Loucy (cell line): Measurements from ENCODE around the gene LRRFIP1.

Experiments
- H2AFZ ChIP-seq: fragments of 200-600 bp; sonication (generic); 2 replicates; pipeline ENCODE4 v1.6.0; 2016; ENCODE audit warnings: antibody characterized with exemption, mild to moderate bottlenecking, low read length, moderate library complexity
- H3F3A ChIP-seq: fragments of 200-600 bp; 2 replicates; pipeline ENCODE4 v1.6.0; 2016; ENCODE audit warnings: antibody characterized with exemption, low read depth, mild to moderate bottlenecking
- H3K27me3 ChIP-seq: fragments of 200-600 bp; sonication (generic); 2 replicates; pipeline ENCODE4 v1.6.1; 2014; ENCODE audit warnings: low read length, mild to moderate bottlenecking; ENCODE audit not compliant: insufficient read depth, poor library complexity, severe bottlenecking
- H3K36me3 ChIP-seq: fragments of 200-600 bp; sonication (generic); 2 replicates; pipeline ENCODE4 v1.6.1; 2016; ENCODE audit warnings: low read length; ENCODE audit not compliant: insufficient read depth
- H3K4me1 ChIP-seq: fragments of 200-600 bp; sonication (generic); 2 replicates; pipeline ENCODE4 v1.5.1; 2014; ENCODE audit warnings: low read length, mild to moderate bottlenecking; ENCODE audit not compliant: insufficient read depth, poor library complexity, severe bottlenecking
- H3K4me2 ChIP-seq: fragments of 200-600 bp; sonication (generic); 2 replicates; pipeline ENCODE4 v1.6.0; 2014; ENCODE audit warnings: antibody characterized with exemption, low read length, low read depth, mild to moderate bottlenecking; ENCODE audit not compliant: poor library complexity, severe bottlenecking
- H3K4me3 ChIP-seq: fragments of 200-600 bp; sonication (generic); 2 replicates; pipeline ENCODE4 v1.5.1; 2014; ENCODE audit warnings: low read length, mild to moderate bottlenecking, mixed read lengths; ENCODE audit not compliant: poor library complexity, severe bottlenecking
- H3K79me2 ChIP-seq: fragments of 200-600 bp; sonication (generic); 2 replicates; pipeline ENCODE4 v1.6.1; 2014; ENCODE audit warnings: low read length; ENCODE audit not compliant: insufficient read depth
- H3K9ac ChIP-seq: fragments of 200-600 bp; sonication (generic); 2 replicates; pipeline ENCODE4 v1.6.0; 2014; ENCODE audit warnings: mild to moderate bottlenecking, low read depth, low read length, moderate library complexity; ENCODE audit not compliant: poor library complexity, severe bottlenecking
- H3K9me2 ChIP-seq: fragments of 200-600 bp; sonication (generic); replicated peaks from 2 replicates; pipeline ENCODE4 v1.6.1; 2016; ENCODE audit warnings: low read depth, low read length, mixed read lengths
- H3K9me3 ChIP-seq: fragments of 200-600 bp; sonication (generic); 2 replicates; pipeline ENCODE4 v1.6.1; 2014; ENCODE audit warnings: mild to moderate bottlenecking, antibody characterized with exemption, low read length, low read depth; ENCODE audit not compliant: insufficient read depth
- H4K20me1 ChIP-seq: fragments of 200-600 bp; sonication (generic); 2 replicates; pipeline ENCODE4 v1.6.0; 2014; ENCODE audit warnings: antibody characterized with exemption, low read length, mild to moderate bottlenecking; ENCODE audit not compliant: insufficient read depth, poor library complexity, severe bottlenecking
- CTCF ChIP-seq: fragments of 200-600 bp; sonication (generic); conservative IDR thresholded peaks from 2 replicates; pipeline ENCODE4 v1.5.1; 2014; ENCODE audit warnings: mild to moderate bottlenecking, antibody characterized with exemption, low read length
- EZH2phosphoT487 ChIP-seq: fragments of 200-600 bp; IDR thresholded peaks from 2 replicates; pipeline ENCODE4 v1.6.1; 2018; ENCODE audit warnings: antibody characterized with exemption, mild to moderate bottlenecking, moderate library complexity, borderline replicate concordance

Gene LRRFIP1

GRCh38 chr2:237744613-237745249 lies 117.3 kb downstream of the LRRFIP1 start:
- no peak overlapping the region for H2AFZ ChIP-seq
- H3K4me2 ChIP-seq = no peak overlapping the region
- H3K9ac ChIP-seq = no peak overlapping the region
- peaks cover 77% of the 10 kb centered on the region for H3K79me2 ChIP-seq
- H3F3A ChIP-seq = no peaks in the 10 kb centered on the region
- no peaks in the 10 kb centered on the region for H3K4me1 ChIP-seq
- H4K20me1 ChIP-seq = peaks cover 15% of the 10 kb centered on the region
- no peaks in the 10 kb centered on the region for H3K9me3 ChIP-seq
- no peak overlapping the region for H3K4me3 ChIP-seq
- peaks cover 41% of the 10 kb centered on the region; the same call in 1 of the 2 replicates for H3K36me3 ChIP-seq
- TF ChIP-seq CTCF (peak; percentile 99), EZH2phosphoT487 (no peak)
- H3K9me2 ChIP-seq = no peaks in the 10 kb centered on the region
- no peaks in the 10 kb centered on the region for H3K27me3 ChIP-seq

GRCh38 chr2:237745250-237745613 lies 117.8 kb downstream of the LRRFIP1 start:
- Histone ChIP-seq H3K36me3 (peaks cover 42% of the 10 kb centered on the region; the same call in 1 of the 2 replicates), H2AFZ (no peak overlapping the region)

GRCh38 chr2:237746302-237747080 lies 119.1 kb downstream of the LRRFIP1 start:
- Histone ChIP-seq H3K9me2 (no peaks in the 10 kb centered on the region), H3K79me2 (peaks cover 60% of the 10 kb centered on the region), H3K4me1 (no peaks in the 10 kb centered on the region), H3K9me3 (no peaks in the 10 kb centered on the region), H4K20me1 (peaks cover 15% of the 10 kb centered on the region), H3K4me2 (no peak overlapping the region), H3K4me3 (no peak overlapping the region), H2AFZ (no peak overlapping the region), H3K27me3 (no peaks in the 10 kb centered on the region), H3F3A (no peaks in the 10 kb centered on the region), H3K9ac (no peak overlapping the region), H3K36me3 (peaks cover 53% of the 10 kb centered on the region)
- no peak for TF ChIP-seq CTCF
- TF ChIP-seq EZH2phosphoT487 = no peak

More at GRCh38 chr2:237745250-237745613, 117.8 kb downstream of the LRRFIP1 start:
- Histone ChIP-seq H3K4me3 (no peak overlapping the region), H3K9ac (no peak overlapping the region), H3K9me2 (no peaks in the 10 kb centered on the region), H3K9me3 (no peaks in the 10 kb centered on the region), H3K27me3 (no peaks in the 10 kb centered on the region), H3K4me2 (no peak overlapping the region), H4K20me1 (peaks cover 15% of the 10 kb centered on the region), H3F3A (no peaks in the 10 kb centered on the region), H3K4me1 (no peaks in the 10 kb centered on the region), H3K79me2 (peaks cover 72% of the 10 kb centered on the region)
- no peak for TF ChIP-seq EZH2phosphoT487
- TF ChIP-seq CTCF = 0 out of 2 replicates have a peak, but pooled peaks have one; percentile 7
